ENCODE measurements around the gene CEP44. TPM values are rescaled to one million over a fixed set of nuclear protein-coding genes. Genes with fewer than 3 reads are reported as not detected.
"Not testable (repeated sequence)": the region's sequence is repeated elsewhere in the genome, so short reads cannot be mapped to it uniquely, and the experiment has no call there.

The CEP44 gene
- total RNA-seq, 1 experiment from 2014 or later = 22.7 TPM

GRCh38 chr4:174320494-174321199 is 36.9 kb downstream of the CEP44 start:
- no peak for DNase-seq (ENCODE audit: low read depth)

- DNase-seq (ENCODE audit: low read depth) = no peak
Observed at GRCh38 chr4:174324236-174324635, 40.5 kb downstream of the CEP44 start.

- DNase-seq (ENCODE audit: low read depth) = peak; percentile 98
Observed at GRCh38 chr4:174324725-174325124, 41.0 kb downstream of the CEP44 start.

- DNase-seq (ENCODE audit: low read depth) = peak; percentile 40
Observed at GRCh38 chr4:174332741-174333493, 49.2 kb downstream of the CEP44 start.

GRCh38 chr4:174334628-174335027 is 50.9 kb downstream of the CEP44 start:
- DNase-seq (ENCODE audit: low read depth) = no peak

- no peak for DNase-seq (ENCODE audit: low read depth)
Observed at GRCh38 chr4:174340714-174341113, 57.0 kb downstream of the CEP44 start.

- DNase-seq (ENCODE audit: low read depth) = no peak
Observed at GRCh38 chr4:174349156-174349555, 65.4 kb downstream of the CEP44 start.

GRCh38 chr4:174352061-174352819 is 68.5 kb downstream of the CEP44 start:
- peak; percentile 33 for DNase-seq (ENCODE audit: low read depth)

- no peak for DNase-seq (ENCODE audit: low read depth)
Observed at GRCh38 chr4:174357321-174357720, 73.6 kb downstream of the CEP44 start.

GRCh38 chr4:174358410-174358809 is 74.7 kb downstream of the CEP44 start:
- no peak for DNase-seq (ENCODE audit: low read depth)

GRCh38 chr4:174358829-174359228 is 75.1 kb downstream of the CEP44 start:
- DNase-seq (ENCODE audit: low read depth) = peak; percentile 78

GRCh38 chr4:174362340-174362739 is 78.6 kb downstream of the CEP44 start:
- no peak for DNase-seq (ENCODE audit: low read depth)

GRCh38 chr4:174363782-174364181 is 80.1 kb downstream of the CEP44 start:
- DNase-seq (ENCODE audit: low read depth) = not testable (repeated sequence)

GRCh38 chr4:174365018-174365587 is 81.4 kb downstream of the CEP44 start:
- DNase-seq (ENCODE audit: low read depth) = peak; percentile 47

GRCh38 chr4:174369985-174370384 is 86.3 kb downstream of the CEP44 start:
- DNase-seq (ENCODE audit: low read depth) = no peak

- no peak for DNase-seq (ENCODE audit: low read depth)
Observed at GRCh38 chr4:174373821-174374220, 90.1 kb downstream of the CEP44 start.

- no peak for DNase-seq (ENCODE audit: low read depth)
Observed at GRCh38 chr4:174375422-174375821, 91.7 kb downstream of the CEP44 start.

- DNase-seq (ENCODE audit: low read depth) = no peak
Observed at GRCh38 chr4:174377613-174378012, 93.9 kb downstream of the CEP44 start.

GRCh38 chr4:174378951-174379350 is 95.2 kb downstream of the CEP44 start:
- no peak for DNase-seq (ENCODE audit: low read depth)

- DNase-seq (ENCODE audit: low read depth) = not testable (repeated sequence)
Observed at GRCh38 chr4:174380206-174380605, 96.5 kb downstream of the CEP44 start.

GRCh38 chr4:174380699-174381439 is 97.2 kb downstream of the CEP44 start:
- no peak for DNase-seq (ENCODE audit: low read depth)
